Measurements from ENCODE around the gene FYN.

Gene FYN

GRCh38 chr6:111880181-111880888 lies 7.1 kb upstream of the FYN start:
- DNase-seq, result no peak

DNA sequence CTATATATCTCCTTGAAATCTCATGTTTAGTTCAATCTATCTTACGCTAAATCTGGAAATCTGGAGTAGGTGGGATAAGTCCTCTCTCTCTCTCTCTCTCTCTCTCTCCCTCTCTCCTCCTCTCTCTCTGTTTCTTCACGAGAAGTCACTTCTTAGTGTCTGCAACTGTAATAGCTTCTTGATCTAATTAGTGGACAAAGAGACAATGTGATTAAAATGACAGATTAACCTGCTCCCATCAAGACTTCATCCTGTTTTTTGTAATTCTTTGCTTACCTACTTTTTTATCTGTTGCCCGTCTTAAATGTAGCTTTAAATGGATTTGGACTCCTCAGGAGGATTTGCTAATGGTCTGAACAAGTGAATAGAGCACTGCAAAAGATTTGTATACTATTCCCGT lies 2.5 kb upstream of the FYN start:
- no peak for DNase-seq

GRCh38 chr6:111874025-111874415 lies 768 bp upstream of the FYN start:
- no peak for DNase-seq

- DNase-seq, result no peak
Observed at GRCh38 chr6:111872401-111873177, 663 bp downstream of the FYN start.

- DNase-seq, result peak; percentile 37
Observed at GRCh38 chr6:111871725-111872400, 1.4 kb downstream of the FYN start.

DNA sequence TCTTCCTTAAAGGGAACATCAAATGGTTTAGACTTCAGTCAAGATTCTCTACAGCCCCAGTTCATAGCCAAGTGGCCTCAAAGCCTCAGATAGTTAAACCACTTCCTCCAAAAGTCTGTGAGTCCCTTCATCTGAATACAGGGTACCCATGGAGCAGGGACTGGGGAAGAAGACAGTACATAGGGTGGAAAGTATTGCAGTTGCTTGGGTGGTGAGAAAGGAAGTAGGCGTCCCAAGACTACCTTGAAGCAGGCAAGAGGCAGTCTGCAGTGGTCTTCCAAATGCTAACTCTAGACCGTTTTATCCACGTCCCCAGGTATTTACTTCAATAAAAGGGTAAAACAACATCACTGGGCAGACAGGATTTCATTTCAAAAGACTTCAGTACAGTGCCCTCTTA lies 2.0 kb downstream of the FYN start:
- DNase-seq, result no peak

GRCh38 chr6:111870742-111871064 lies 2.5 kb downstream of the FYN start:
- peak; percentile 11 for DNase-seq

- no peak for DNase-seq
Observed at GRCh38 chr6:111870051-111870741, 3.1 kb downstream of the FYN start.

GRCh38 chr6:111866857-111867256 lies 6.4 kb downstream of the FYN start:
- no peak for DNase-seq

GRCh38 chr6:111865909-111866546 lies 7.2 kb downstream of the FYN start:
- no peak for DNase-seq

DNA sequence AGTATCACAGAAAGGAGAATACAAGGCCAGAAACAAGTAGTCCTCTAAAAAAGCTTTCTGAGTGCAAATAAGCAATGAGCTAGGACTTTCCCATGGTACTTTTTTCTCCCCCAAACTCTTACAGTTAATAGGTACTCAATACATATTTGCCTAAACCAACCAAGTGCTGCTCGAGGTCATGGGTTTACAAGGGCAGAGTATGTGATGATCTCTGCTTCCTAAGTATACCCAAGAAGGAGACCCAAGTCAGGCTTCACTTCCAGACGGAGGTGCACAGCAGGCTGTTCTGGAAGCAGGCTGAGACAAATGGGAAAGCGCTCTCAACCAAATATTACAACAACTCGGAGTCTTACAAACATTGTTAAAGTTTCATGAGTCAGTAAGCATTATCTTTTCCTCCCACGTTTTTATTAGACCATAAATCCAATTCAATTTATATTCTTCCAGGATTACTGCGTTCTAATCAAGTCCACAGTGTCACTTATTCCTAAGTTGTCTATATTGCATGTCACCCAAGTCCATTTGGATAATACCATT lies 8.1 kb downstream of the FYN start:
- peak; percentile 30 for DNase-seq

DNA sequence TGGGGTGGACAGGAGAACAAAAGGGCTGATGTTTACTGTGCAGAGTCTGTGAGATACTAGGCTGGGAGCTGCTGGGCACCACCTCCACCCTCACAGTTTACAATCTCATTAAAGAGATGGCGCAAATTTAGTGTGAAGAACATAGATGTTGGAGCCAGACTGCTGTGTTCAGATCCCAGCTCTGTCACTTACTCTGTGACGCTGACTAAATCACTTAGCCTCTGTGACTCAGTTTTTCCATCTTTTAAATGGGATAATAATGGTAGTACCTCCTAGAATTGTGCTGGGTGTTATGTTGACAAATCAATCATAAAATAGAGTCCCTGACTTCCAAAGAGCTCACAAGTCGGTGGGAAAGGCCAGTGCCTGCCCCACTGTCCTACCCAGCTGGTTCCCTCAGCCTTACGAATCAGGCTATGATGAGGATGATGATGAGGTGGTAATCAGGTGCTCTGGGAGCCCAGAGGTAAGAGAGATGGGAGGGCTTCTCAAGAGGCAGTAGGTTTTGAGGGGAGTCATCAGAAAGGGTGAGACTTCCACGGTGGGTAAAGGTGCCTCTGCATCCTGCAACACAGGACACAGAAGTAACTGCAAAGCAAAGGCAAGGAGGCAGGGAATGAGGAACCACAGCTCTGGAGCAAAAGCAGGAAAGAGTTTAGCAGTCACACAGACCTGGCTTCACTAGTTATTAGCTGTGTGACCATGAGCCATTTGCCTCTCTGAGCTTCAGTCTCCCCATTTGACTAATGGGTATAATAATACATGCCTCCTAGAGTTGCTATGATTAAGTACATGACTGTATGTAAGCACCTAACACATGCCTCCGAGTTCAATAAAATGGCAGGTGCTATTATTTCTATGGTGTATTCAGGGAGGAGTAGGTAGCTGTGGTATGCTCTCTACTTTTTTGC lies 8.9 kb downstream of the FYN start:
- DNase-seq, result no peak

DNA sequence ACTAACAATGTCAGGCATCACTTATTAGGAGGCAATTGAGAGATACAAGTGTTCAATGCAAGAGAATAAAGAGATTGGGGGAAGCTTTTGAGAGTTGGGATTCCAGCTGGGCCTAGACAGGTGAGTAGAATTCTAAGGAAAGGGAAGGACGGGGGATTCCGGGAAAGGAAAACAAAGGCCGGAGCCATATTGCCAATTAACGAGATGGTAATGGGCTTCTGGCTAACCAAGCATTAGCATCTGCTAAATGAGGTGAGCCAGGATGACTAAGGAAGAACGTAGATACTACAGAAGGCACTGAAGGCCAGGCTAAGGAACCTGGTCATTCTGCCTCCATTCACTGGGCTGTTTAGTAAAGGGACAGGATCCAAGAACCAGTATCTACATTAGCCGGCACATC lies 10.5 kb downstream of the FYN start:
- no peak for DNase-seq

DNA sequence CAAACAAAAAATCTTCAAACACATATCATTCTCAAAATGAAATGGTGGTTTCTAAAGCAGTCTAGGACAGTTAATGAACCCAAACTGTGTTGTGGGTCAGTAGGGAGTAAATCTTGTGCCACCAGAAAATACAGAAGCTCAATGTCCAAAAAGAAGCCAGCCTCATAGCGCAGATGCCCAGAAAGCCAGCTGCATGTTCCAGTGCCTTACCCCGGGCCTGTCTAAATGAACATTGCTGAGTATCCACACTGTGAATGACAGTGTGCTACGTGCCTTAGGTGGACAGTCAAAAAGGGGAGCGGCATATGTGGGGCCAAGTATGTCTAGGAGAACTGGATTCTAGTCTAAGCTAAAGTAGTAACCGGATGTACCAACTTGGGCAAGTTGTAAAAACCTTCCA lies 10.9 kb downstream of the FYN start:
- no peak for DNase-seq

DNA sequence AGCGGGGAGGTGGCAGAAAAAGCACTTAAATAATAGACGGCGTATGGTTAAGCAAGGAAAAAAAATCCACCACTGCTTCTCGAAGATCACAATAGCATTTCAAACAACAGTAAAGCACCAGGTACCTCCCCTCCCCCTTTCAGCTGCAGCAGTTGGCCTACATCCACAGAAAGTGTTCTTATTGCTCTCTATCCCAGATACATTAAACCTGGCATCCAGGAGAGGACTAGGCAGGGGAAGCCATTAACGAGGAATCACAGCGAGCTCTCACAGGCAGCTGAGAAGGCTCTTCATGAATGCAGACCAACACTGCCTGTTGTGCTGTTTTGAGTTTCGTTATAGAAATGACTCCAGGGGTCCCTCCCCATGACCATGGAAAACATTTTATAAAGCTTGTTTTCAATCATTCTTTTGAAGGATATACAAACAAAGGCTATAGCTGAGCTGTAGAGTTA lies 11.8 kb downstream of the FYN start:
- no peak for DNase-seq

DNA sequence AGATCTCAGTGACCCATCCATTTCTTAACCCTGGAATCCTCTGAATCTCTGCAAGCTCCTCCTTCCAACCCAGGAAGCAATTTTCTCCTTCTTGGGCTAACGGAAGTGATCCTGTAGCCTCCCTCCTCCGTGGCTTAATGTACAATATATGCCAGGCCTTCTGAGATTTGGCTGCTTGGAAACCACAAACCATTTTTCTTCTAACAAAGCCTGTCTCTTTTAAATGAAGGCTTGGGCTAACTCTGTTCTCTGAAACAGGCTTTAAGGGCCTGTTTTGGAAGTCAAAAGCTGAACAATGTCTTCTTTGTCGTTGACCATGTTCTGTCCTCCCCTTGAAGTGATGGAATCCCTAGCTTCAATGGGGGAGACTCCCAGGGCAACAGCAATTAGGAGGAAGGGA lies 14.9 kb downstream of the FYN start:
- DNase-seq, result no peak

DNA sequence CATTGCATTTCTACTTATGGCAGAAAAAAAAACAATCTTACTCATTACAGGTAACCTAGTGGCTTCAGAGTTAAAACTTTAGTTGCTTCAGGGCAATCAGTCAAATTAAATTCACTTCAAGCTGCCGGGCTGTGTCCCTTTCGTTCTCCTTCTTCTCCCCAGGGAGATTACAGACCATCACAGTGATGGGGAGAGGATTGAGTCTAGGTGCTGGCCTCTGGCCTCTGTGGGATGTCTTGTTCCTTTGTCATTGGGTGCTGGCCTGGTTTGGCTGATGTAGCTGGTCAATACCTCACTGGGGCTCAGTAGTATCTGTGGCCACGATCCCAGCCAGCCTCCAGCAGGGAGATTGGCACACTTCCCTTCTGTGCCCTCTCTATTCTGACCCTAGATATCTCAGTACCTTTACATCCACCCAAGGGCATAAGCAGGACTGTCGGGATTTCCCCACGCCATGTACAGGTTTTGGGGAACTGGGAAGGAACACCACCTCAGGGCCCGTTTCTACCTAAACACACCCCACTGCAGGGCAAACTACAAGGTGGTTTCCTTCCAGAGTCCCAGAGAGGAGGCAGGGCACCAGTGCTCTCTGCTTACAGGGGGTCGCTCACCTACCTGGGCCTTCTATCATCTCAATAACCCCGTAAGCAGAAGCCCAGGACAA lies 15.4 kb downstream of the FYN start:
- DNase-seq, result no peak

- no peak for DNase-seq
Observed at GRCh38 chr6:111855753-111856152, 17.5 kb downstream of the FYN start.

GRCh38 chr6:111854683-111855082 lies 18.6 kb downstream of the FYN start:
- no peak for DNase-seq

GRCh38 chr6:111852725-111853124 lies 20.5 kb downstream of the FYN start:
- DNase-seq, result no peak
